A673 (cell line): ENCODE data around the gene ASAP3. TPM values are rescaled to one million over a fixed set of nuclear protein-coding genes. Genes with fewer than 3 reads are reported as not detected.

ENCODE experiments used
- BruUV-seq: library from RNA; stranded (reverse); fragments of 400-500 nt; replicated peaks from 2 replicates; lab custom pipeline; 2021; lab: Mats Ljungman, UMichigan
- CTCF ChIA-PET: fragments of 300-600 bp; sonication (Branson Sonifier 250); formaldehyde crosslinking; loops from one replicate; lab custom pipeline; 2022; ENCODE audit warnings: antibody characterized with exemption; lab: Charles Lee
- POLR2A ChIA-PET: fragments of 300-600 bp; sonication (Branson Sonifier 250); formaldehyde crosslinking; loops from one replicate; lab custom pipeline; 2022; ENCODE audit warnings: antibody characterized with exemption; ENCODE audit not compliant: low non-redundant PET; lab: Charles Lee
- DNase-seq: peaks from one replicate; pipeline ENCODE4 v3.0.0-alpha.2; 2015; ENCODE audit warnings: low spot score
- H3K27ac ChIP-seq: fragments of 200-600 bp; sonication (generic); 2 replicates; pipeline ENCODE4 v1.5.1; 2016; ENCODE audit warnings: mixed run types, low read depth, mild to moderate bottlenecking, mixed read lengths, antibody characterized with exemption, low read length; ENCODE audit not compliant: poor library complexity, severe bottlenecking
- H3K27me3 ChIP-seq: fragments of 200-600 bp; sonication (generic); replicated peaks from 2 replicates; pipeline ENCODE4 v1.6.1; 2017; ENCODE audit warnings: mixed run types, low read depth, mild to moderate bottlenecking, mixed read lengths, antibody characterized with exemption, low read length; ENCODE audit not compliant: insufficient read depth, poor library complexity
- H3K36me3 ChIP-seq: fragments of 200-600 bp; sonication (generic); 2 replicates; pipeline ENCODE4 v1.6.1; 2016; ENCODE audit warnings: mixed run types, mild to moderate bottlenecking, mixed read lengths, antibody characterized with exemption, low read length; ENCODE audit not compliant: insufficient read depth, poor library complexity, severe bottlenecking
- H3K4me1 ChIP-seq: fragments of 200-600 bp; sonication (generic); 2 replicates; pipeline ENCODE4 v1.6.1; 2017; ENCODE audit warnings: mixed run types, mild to moderate bottlenecking, mixed read lengths, antibody characterized with exemption, low read length; ENCODE audit not compliant: insufficient read depth, poor library complexity, severe bottlenecking
- H3K4me3 ChIP-seq: fragments of 200-600 bp; sonication (generic); 2 replicates; pipeline ENCODE4 v1.5.1; 2016; ENCODE audit warnings: low read depth, mixed run types, mild to moderate bottlenecking, mixed read lengths, low read length; ENCODE audit not compliant: poor library complexity, severe bottlenecking
- H3K9me3 ChIP-seq: fragments of 200-600 bp; sonication (generic); 2 replicates; pipeline ENCODE4 v1.6.1; 2016; ENCODE audit warnings: mixed run types, low read depth, mild to moderate bottlenecking, mixed read lengths, antibody characterized with exemption, low read length; ENCODE audit not compliant: poor library complexity, severe bottlenecking
- CTCF ChIP-seq: fragments of 300-800, 200-600 bp; sonication (generic); conservative IDR thresholded peaks from 2 replicates; pipeline ENCODE4 v1.5.1; 2017; ENCODE audit warnings: low read depth, mild to moderate bottlenecking, antibody characterized with exemption, low read length, moderate library complexity, mixed read lengths
- EZH2 ChIP-seq: fragments of 200-600 bp; sonication (generic); IDR thresholded peaks from 2 replicates; pipeline ENCODE4 v1.6.1; 2017; ENCODE audit warnings: borderline replicate concordance, low read depth, mild to moderate bottlenecking, mixed read lengths, antibody characterized with exemption, low read length; ENCODE audit not compliant: poor library complexity, severe bottlenecking
- intact Hi-C: fragments of 100-400 bp; cut with micrococcal nuclease; formaldehyde crosslinking; loops from one replicate; pipeline ENCODE4 v1.10.0; 2022; ENCODE audit not compliant: unreplicated experiment
- total RNA-seq: library from RNA; stranded (reverse); gene quantifications from 2 replicates; pipeline ENCODE4 v1.2.3, GENCODE V29; 2021

Gene ASAP3
- total RNA-seq, 1 experiment from 2014 or later, result 7.8 TPM

- no peaks in the 10 kb centered on the region for H3K9me3 ChIP-seq
- intact Hi-C loops, result no loop called here
- no peaks in the 10 kb centered on the region for H3K4me1 ChIP-seq
- POLR2A ChIA-PET, result no interaction called here
- H3K27me3 ChIP-seq, result no peaks in the 10 kb centered on the region
- H3K36me3 ChIP-seq, result peaks cover 83% of the 10 kb centered on the region
- H3K4me3 ChIP-seq, result no peak overlapping the region
- no peak for TF ChIP-seq CTCF
- no peak for TF ChIP-seq EZH2
- H3K27ac ChIP-seq, result no peak overlapping the region
- CTCF ChIA-PET, result no interaction called here
- no TSS peak for BruUV-seq
- no peak for DNase-seq
Measured at GRCh38 chr1:23514111-23514679, 30.2 kb upstream of the ASAP3 start.

- POLR2A ChIA-PET, result no interaction called here
- Histone ChIP-seq H3K4me1 (no peaks in the 10 kb centered on the region), H3K4me3 (no peak overlapping the region), H3K9me3 (no peaks in the 10 kb centered on the region), H3K27me3 (no peaks in the 10 kb centered on the region), H3K36me3 (peaks cover 71% of the 10 kb centered on the region), H3K27ac (no peak overlapping the region)
- TF ChIP-seq EZH2 (no peak), CTCF (no peak)
- intact Hi-C loops, result no loop called here
- CTCF ChIA-PET, result no interaction called here
- no TSS peak for BruUV-seq
- no peak for DNase-seq
Measured at GRCh38 chr1:23509896-23510295, 25.9 kb upstream of the ASAP3 start.

- Histone ChIP-seq H3K27ac (no peak overlapping the region), H3K4me1 (no peaks in the 10 kb centered on the region), H3K36me3 (peaks cover 41% of the 10 kb centered on the region), H3K9me3 (no peaks in the 10 kb centered on the region), H3K27me3 (no peaks in the 10 kb centered on the region), H3K4me3 (no peak overlapping the region)
- ChIA-PET CTCF (interaction anchor here (0.9 kb wide), 1 partner anchor 9 kb away, joined by 3 read pairs; no protein-coding TSS in a partner anchor), POLR2A (interaction anchor here (0.6 kb wide), 2 partner anchors 25 to 112 kb away, joined by 3 to 8 read pairs; no protein-coding TSS in a partner anchor)
- intact Hi-C loops, result no loop called here
- DNase-seq, result no peak
- TSS peak; percentile 21 for BruUV-seq
- TF ChIP-seq EZH2 (no peak), CTCF (no peak)
Measured at GRCh38 chr1:23506376-23507107, 22.6 kb upstream of the ASAP3 start.
